Gastrocnemius medialis (tissue), 4 donors: ENCODE results near the gene UBE3B. TPM values are rescaled to one million over a fixed set of nuclear protein-coding genes. Genes with fewer than 3 reads are reported as not detected.
A peak's percentile ranks its signal among the peaks of the same experiment; 100 is the strongest.

Source experiments
- ATAC-seq, 2 donors: fragments of 150-250 bp; one replicate each; pipeline ENCODE4 v1.9.1; 2016
- DNase-seq, 2 donors: peaks; one replicate each; pipeline ENCODE4 v3.0.0-alpha.2; 2019
- H3K27ac ChIP-seq, 4 donors: fragments of 200-600 bp; sonication (generic); 1 replicate in 1 of 4; 2 replicates in 3 of 4; pipeline ENCODE4 v1.5.1; 2016 to 2018; ENCODE audit warnings: mild to moderate bottlenecking in 2 of 4, moderate library complexity in 1 of 4
- H3K27me3 ChIP-seq, 3 donors: fragments of 200-600 bp; sonication (generic) in 2 of 3; 1 replicate in 1 of 3; 2 replicates in 2 of 3; pipeline versions ENCODE4 v1.5.1 to v1.6.0; 2016 to 2019; ENCODE audit warnings: mild to moderate bottlenecking in 1 of 3, moderate library complexity in 1 of 3
- H3K36me3 ChIP-seq, 2 donors: fragments of 200-600 bp; sonication (generic) in 1 of 2; one replicate each; pipeline ENCODE4 v1.5.1; 2017 to 2018
- H3K4me1 ChIP-seq, 2 donors: fragments of 200-600 bp; sonication (generic) in 1 of 2; one replicate each; pipeline ENCODE4 v1.5.1; 2016 to 2017; ENCODE audit warnings: mild to moderate bottlenecking in 2 of 2
- H3K4me3 ChIP-seq, 4 donors: fragments of 200-600 bp; sonication (generic) in 3 of 4; 1 replicate in 1 of 4; 2 replicates in 3 of 4; pipeline ENCODE4 v1.5.1; 2016 to 2019; ENCODE audit warnings: mild to moderate bottlenecking in 2 of 4
- H3K9me3 ChIP-seq, 3 donors: fragments of 200-600 bp; sonication (generic) in 2 of 3; 1 replicate in 1 of 3; 2 replicates in 2 of 3; pipeline ENCODE4 v1.5.1; 2016 to 2019
- CTCF ChIP-seq, 5 experiments: fragments of 450-650 bp in 3 of 5; fragments of 200-600 bp in 2 of 5; sonication (generic) in 2 of 5; IDR thresholded peaks in 4 of 5; conservative IDR thresholded peaks in 1 of 5; 1 replicate in 4 of 5; 2 replicates in 1 of 5; pipeline ENCODE4 v1.5.1; 2016 to 2019; ENCODE audit warnings: antibody characterized with exemption in 5 of 5, mild to moderate bottlenecking in 3 of 5, moderate library complexity in 3 of 5
- POLR2A ChIP-seq, 2 donors: fragments of 450-650 bp; IDR thresholded peaks; one replicate each; pipeline ENCODE4 v1.6.1; 2017; ENCODE audit warnings: antibody characterized with exemption in 2 of 2, mild to moderate bottlenecking in 2 of 2, moderate library complexity in 2 of 2
- in situ Hi-C, 4 donors: fragments of 200-750 bp; cut with MboI; loops; one replicate each; pipeline versions ENCODE4 v1.15.0 to v1.8.0; 2017; ENCODE audit warnings: low sequenced_read_pairs in 4 of 4
- intact Hi-C: fragments of 100-400 bp; cut with DNase I; formaldehyde crosslinking; loops from one replicate; pipeline ENCODE4 v1.15.1; 2023; ENCODE audit warnings: low total_unique reads
- total RNA-seq, 4 donors: library from RNA; depleted of rRNA; stranded (reverse); fragments of >200 nt; gene quantifications; one replicate each; pipeline versions ENCODE4 v1.1.0 to v1.2.3, GENCODE V29; 2016

UBE3B gene
- total RNA-seq, 4 donors from 2014 or later: 44.8 to 58.2 (median 55.9) TPM

DNA sequence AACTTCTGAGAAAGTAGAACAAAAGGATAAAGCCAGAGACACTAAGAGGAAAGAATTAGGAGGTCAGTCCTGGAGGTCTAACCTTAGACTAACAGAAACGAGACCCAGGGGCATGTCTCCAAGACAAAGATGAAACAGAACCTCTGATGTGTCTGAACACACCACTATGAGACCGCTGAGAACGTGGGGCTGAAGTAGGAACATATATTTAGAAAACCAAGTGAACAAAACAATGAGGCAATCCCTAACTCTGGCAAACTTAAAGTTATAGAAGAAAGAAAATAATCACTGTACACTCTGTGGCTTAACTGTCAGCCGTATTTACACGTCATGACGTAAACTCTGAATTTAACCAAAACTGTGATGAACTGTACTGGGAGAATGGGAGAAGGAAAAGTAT, 18.2 kb upstream of the UBE3B start:
- no peaks in the 10 kb centered on the region for H3K27me3 ChIP-seq
- in situ Hi-C loops (no loop called here), intact Hi-C loops (no loop called here)
- peaks cover 45 to 46% of the 10 kb centered on the region in 2 donors for H3K4me1 ChIP-seq
- ATAC-seq: no peak
- peak overlapping the region; percentile 34 to 53 (median 39) for H3K27ac ChIP-seq
- TF ChIP-seq CTCF (IDR thresholded peaks at IDR 0.05 in 4 of 5, conservative IDR thresholded peaks at IDR 0.05 in 1 of 5) (no peak), POLR2A (IDR thresholded peaks at IDR 0.05) (no peak)
- H3K9me3 ChIP-seq: no peaks in the 10 kb centered on the region
- H3K4me3 ChIP-seq: no peak overlapping the region
- peaks cover 0 to 51% of the 10 kb centered on the region in 2 donors for H3K36me3 ChIP-seq
- no peak for DNase-seq

- no peak for TF ChIP-seq CTCF (IDR thresholded peaks at IDR 0.05 in 4 of 5, conservative IDR thresholded peaks at IDR 0.05 in 1 of 5)
- TF ChIP-seq POLR2A (IDR thresholded peaks at IDR 0.05): no peak
- no peaks in the 10 kb centered on the region for H3K9me3 ChIP-seq
- H3K27me3 ChIP-seq: no peaks in the 10 kb centered on the region
- H3K36me3 ChIP-seq: peaks cover 0 to 46% of the 10 kb centered on the region in 2 donors
- no peak overlapping the region for H3K4me3 ChIP-seq
- ATAC-seq (no peak), DNase-seq (no peak)
- peaks cover 48 to 53% of the 10 kb centered on the region in 2 donors for H3K4me1 ChIP-seq
- intact Hi-C loops: no loop called here
- peak overlapping the region; percentile 75 to 87 (median 82) for H3K27ac ChIP-seq
- in situ Hi-C loops: no loop called here
Measured at GRCh38 chr12:109460538-109460937, 16.9 kb upstream of the UBE3B start.

DNA sequence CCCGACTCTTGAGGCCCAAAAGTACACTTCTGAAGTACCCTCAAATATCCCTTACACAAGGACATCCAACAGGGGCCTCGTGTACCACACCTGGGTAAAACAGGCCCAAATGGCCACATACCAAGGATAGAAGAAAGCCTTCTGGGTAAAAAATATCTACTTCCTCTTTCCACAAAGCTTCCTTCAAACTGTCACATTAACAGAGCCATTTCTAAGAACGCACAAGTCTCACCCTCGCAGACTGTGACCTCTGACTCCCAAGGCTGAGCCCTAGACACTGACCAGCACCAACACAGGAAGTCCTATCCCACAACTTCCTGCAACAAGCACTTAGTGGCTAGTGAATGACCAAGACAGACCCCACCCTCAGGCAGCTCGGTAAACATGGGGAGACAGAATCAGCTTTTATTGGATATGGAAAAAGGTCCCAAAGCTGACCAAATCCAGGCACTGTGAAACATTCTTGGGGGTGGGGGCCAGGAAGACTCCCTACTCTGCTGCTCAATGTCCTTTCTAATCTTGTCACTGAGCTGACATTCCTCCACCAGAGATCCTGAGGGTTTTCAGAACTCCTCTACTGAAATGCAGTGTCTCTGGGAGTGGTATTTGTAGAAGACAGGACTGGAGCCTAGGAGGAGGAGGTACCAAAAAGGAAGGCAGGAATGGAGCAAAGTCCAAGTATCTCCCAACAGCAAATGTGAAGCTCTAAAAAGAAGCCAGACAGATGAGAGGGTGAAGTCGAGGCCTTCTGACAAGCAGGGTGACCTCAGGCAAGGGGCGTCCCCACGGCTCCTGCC, 16.2 kb upstream of the UBE3B start:
- in situ Hi-C loops (no loop called here), intact Hi-C loops (no loop called here)
- Histone ChIP-seq H3K27ac (peak overlapping the region; percentile 75 to 87 (median 82)), H3K36me3 (peaks cover 0 to 42% of the 10 kb centered on the region in 2 donors), H3K4me1 (peaks cover 53 to 59% of the 10 kb centered on the region in 2 donors), H3K27me3 (no peaks in the 10 kb centered on the region), H3K4me3 (no peak overlapping the region), H3K9me3 (no peaks in the 10 kb centered on the region)
- DNase-seq (peak in 1 of 2 donors; percentile 32), ATAC-seq (no peak)
- TF ChIP-seq POLR2A (IDR thresholded peaks at IDR 0.05): no peak
- TF ChIP-seq CTCF (IDR thresholded peaks at IDR 0.05 in 4 of 5, conservative IDR thresholded peaks at IDR 0.05 in 1 of 5): no peak

- intact Hi-C loops: no loop called here
- peaks cover 0 to 34% of the 10 kb centered on the region in 2 donors for H3K36me3 ChIP-seq
- no peak overlapping the region for H3K4me3 ChIP-seq
Measured at GRCh38 chr12:109461846-109462756, 15.3 kb upstream of the UBE3B start.

More at GRCh38 chr12:109461846-109462756, 15.3 kb upstream of the UBE3B start:
- ATAC-seq: peak; percentile 67 to 76
- in situ Hi-C loops: no loop called here
- Histone ChIP-seq H3K9me3 (no peaks in the 10 kb centered on the region), H3K27ac (peak overlapping the region; percentile 75 to 87 (median 82)), H3K4me1 (peaks cover 55 to 68% of the 10 kb centered on the region in 2 donors), H3K27me3 (no peaks in the 10 kb centered on the region)
- DNase-seq: peak; percentile 52 to 80
- TF ChIP-seq POLR2A (IDR thresholded peaks at IDR 0.05): no peak
- no peak for TF ChIP-seq CTCF (IDR thresholded peaks at IDR 0.05 in 4 of 5, conservative IDR thresholded peaks at IDR 0.05 in 1 of 5)
